Heart left ventricle (tissue), 16 donors: ENCODE measurements around the gene FAM184A. TPM values are rescaled to one million over a fixed set of nuclear protein-coding genes. Genes with fewer than 3 reads are reported as not detected.

Source experiments
- ATAC-seq, 4 donors: fragments of 200-7000 bp; cut with Tn5 transposase; one replicate each; pipeline ENCODE4 v1.9.1; 2020 to 2022; ENCODE audit warnings: moderate library complexity in 4 of 4, mild to moderate bottlenecking in 3 of 4, moderate number of reproducible peaks in 1 of 4
- DNase-seq, 5 donors: peaks; one replicate each; pipeline ENCODE4 v3.0.0-alpha.2; 2020
- H3K27ac ChIP-seq, 12 donors: fragments of 200-600 bp; sonication (generic) in 4 of 12; one replicate each; pipeline versions ENCODE4 v1.5.0 to v1.8.0; 2016 to 2022; ENCODE audit warnings: mild to moderate bottlenecking in 2 of 12
- H3K27me3 ChIP-seq, 9 donors: fragments of 200-600 bp; sonication (generic) in 2 of 9; one replicate each; pipeline versions ENCODE4 v1.5.1 to v1.8.0; 2016 to 2022; ENCODE audit warnings: mild to moderate bottlenecking in 3 of 9
- H3K36me3 ChIP-seq, 9 donors: fragments of 200-600 bp; sonication (generic) in 2 of 9; one replicate each; pipeline versions ENCODE4 v1.5.0 to v1.8.0; 2018 to 2022; ENCODE audit warnings: mild to moderate bottlenecking in 2 of 9
- H3K4me1 ChIP-seq, 12 donors: fragments of 200-600 bp; sonication (generic) in 4 of 12; one replicate each; pipeline versions ENCODE4 v1.5.0 to v1.8.0; 2016 to 2022; ENCODE audit warnings: mild to moderate bottlenecking in 3 of 12
- H3K4me3 ChIP-seq, 12 donors: fragments of 200-600 bp; sonication (generic) in 4 of 12; one replicate each; pipeline versions ENCODE4 v1.5.0 to v1.8.0; 2017 to 2022; ENCODE audit warnings: mild to moderate bottlenecking in 9 of 12, moderate library complexity in 4 of 12
- H3K9me3 ChIP-seq, 12 donors: fragments of 200-600 bp; sonication (generic) in 4 of 12; one replicate each; pipeline versions ENCODE4 v1.5.0 to v1.8.0; 2016 to 2022; ENCODE audit warnings: mild to moderate bottlenecking in 1 of 12
- CTCF ChIP-seq, 12 donors: fragments of 200-600 bp; sonication (generic) in 4 of 12; IDR thresholded peaks; one replicate each; pipeline versions ENCODE4 v1.5.0 to v1.8.0; 2018 to 2022; ENCODE audit warnings: antibody characterized with exemption in 12 of 12, mild to moderate bottlenecking in 5 of 12
- POLR2A ChIP-seq, 2 donors: fragments of 450-650 bp; IDR thresholded peaks; one replicate each; pipeline ENCODE4 v1.6.1; 2017; ENCODE audit warnings: antibody characterized with exemption in 2 of 2, mild to moderate bottlenecking in 2 of 2, moderate library complexity in 2 of 2
- WGBS, 4 donors: extraction: QIAGEN DNeasy Blood & Tissue Kit in 2 of 4; methylation state at CpG; one replicate each; pipeline versions ENCODE4 v1.1.5 to v1.1.7; 2013 to 2018; 5-methylcytosine and 5-hydroxymethylcytosine counted together
- intact Hi-C, 10 donors: fragments of 100-400 bp; cut with DNase I; formaldehyde crosslinking; loops; one replicate each; pipeline versions ENCODE4 v1.11.1 to v1.14.2; 2022
- polyA plus RNA-seq, 2 donors: library from polyadenylated mRNA; stranded (reverse); fragments of 200-250 nt; gene quantifications; one replicate each; pipeline ENCODE4 v1.2.3, GENCODE V29; 2013
- total RNA-seq, 9 donors: library from RNA; depleted of rRNA in 2 of 9; stranded (reverse); fragments of >200 nt in 2 of 9; fragmentation: NEBNext Ultra II Directional in 3 of 9; extraction: Animal tissue kit (Norgen Biotek cat#: 25700) in 3 of 9; gene quantifications; one replicate each; pipeline versions ENCODE4 v1.1.0 to v1.2.4, GENCODE V29; 2016 to 2023
- donor health status: ischemic (EF 13 %, LVEDD 7.1; RV severe dilation, severe dysfunction).
- donor health status: healthy with polysubstance abuse.
- donor health status: DM: no; HTN: yes; CAD: no.
- donor health status: DM: no; HTN: no; CAD: no.
- donor health status: ischemic (EF 25% LVEDD 6.9; RV normal size, moderate dysfunction).
- donor health status: ischemic (EF 25% LVEDD 5.7; RV mildly dilated, moderate dysfunction).
- donor health status: healthy.
- donor health status: DM: yes; HTN: yes; CAD: no.
- donor health status: ischemic (EF 35%, LVEDD 5.7; RV mildly dilated, moderate dysfunction).
- donor health status: nonischemic (EF 11% LVEDD 7.7; RV severe dilation, severe dysfunction).
- donor health status: DM: yes; HTN: yes; CAD: no.
- donor health status: PGD.
- donor health status: ischemic (EF 29% LVEDD 5.4; RV normal size, mild dysfunction).
- donor health status: nonischemic (EF 23%, LVEDD 6.1; RV moderate dilation, normal function).

The FAM184A gene
- total and polyA plus RNA-seq, 11 donors, result 0.16 to 1.1 (median 0.45) TPM

- H3K27ac ChIP-seq, result no peak overlapping the region
- intact Hi-C loops, result no loop called here
- H3K9me3 ChIP-seq, result no peaks in the 10 kb centered on the region
- DNase-seq (no peak), ATAC-seq (no peak)
- no peaks in the 10 kb centered on the region for H3K27me3 ChIP-seq
- H3K4me1 ChIP-seq, result no peaks in the 10 kb centered on the region
- WGBS, 4 donors, result 91 to 96% (median 93%) methylated on average over 1 of the region's 1 CpG
- TF ChIP-seq CTCF (IDR thresholded peaks at IDR 0.05) (no peak), POLR2A (IDR thresholded peaks at IDR 0.05) (no peak)
- no peak overlapping the region for H3K4me3 ChIP-seq
- no peaks in the 10 kb centered on the region for H3K36me3 ChIP-seq
Observed at GRCh38 chr6:118993358-118993757, 85.1 kb downstream of the FAM184A start.

GRCh38 chr6:118992186-118992795 lies 86.2 kb downstream of the FAM184A start:
- no peak for TF ChIP-seq CTCF (IDR thresholded peaks at IDR 0.05)
- no peak for TF ChIP-seq POLR2A (IDR thresholded peaks at IDR 0.05)
- Histone ChIP-seq H3K4me3 (no peak overlapping the region), H3K9me3 (no peaks in the 10 kb centered on the region), H3K27ac (no peak overlapping the region), H3K4me1 (no peaks in the 10 kb centered on the region), H3K27me3 (no peaks in the 10 kb centered on the region), H3K36me3 (no peaks in the 10 kb centered on the region)
- DNase-seq (no peak), ATAC-seq (no peak)
- 88 to 97% (median 93%) methylated on average over 4 of the region's 4 CpGs for WGBS, 4 donors
- intact Hi-C loops, result no loop called here

- no peaks in the 10 kb centered on the region for H3K4me1 ChIP-seq
- intact Hi-C loops, result no loop called here
- no peak for ATAC-seq
- TF ChIP-seq POLR2A (IDR thresholded peaks at IDR 0.05), result no peak
- no peak for TF ChIP-seq CTCF (IDR thresholded peaks at IDR 0.05)
- H3K4me3 ChIP-seq, result no peak overlapping the region
- H3K36me3 ChIP-seq, result no peaks in the 10 kb centered on the region
- no peaks in the 10 kb centered on the region for H3K9me3 ChIP-seq
- DNase-seq, result no peak
- no peaks in the 10 kb centered on the region for H3K27me3 ChIP-seq
- 94 to 97% (median 96%) methylated on average over 1 of the region's 1 CpG for WGBS, 4 donors
- H3K27ac ChIP-seq, result no peak overlapping the region
Observed at GRCh38 chr6:118986312-118986711, 92.2 kb downstream of the FAM184A start.

- intact Hi-C loops, result no loop called here
- Histone ChIP-seq H3K4me1 (no peaks in the 10 kb centered on the region), H3K36me3 (no peaks in the 10 kb centered on the region), H3K27ac (no peak overlapping the region), H3K4me3 (no peak overlapping the region), H3K9me3 (no peaks in the 10 kb centered on the region), H3K27me3 (no peaks in the 10 kb centered on the region)
- no peak for TF ChIP-seq POLR2A (IDR thresholded peaks at IDR 0.05)
- TF ChIP-seq CTCF (IDR thresholded peaks at IDR 0.05), result no peak
- no peak for DNase-seq
- no peak for ATAC-seq
- 88 to 97% (median 91%) methylated on average over 3 of the region's 3 CpGs for WGBS, 4 donors
Observed at GRCh38 chr6:118985123-118985830, 93.2 kb downstream of the FAM184A start.
